GM23338 (cell line): ENCODE results near the gene AGPAT4. TPM values are rescaled to one million over a fixed set of nuclear protein-coding genes. Genes with fewer than 3 reads are reported as not detected.

Experiments used
- ATAC-seq: fragments of 200-7000 bp; cut with Tn5 transposase; 3 replicates; pipeline ENCODE4 v1.9.1; 2020
- DNase-seq: peaks from one replicate; pipeline ENCODE4 v3.0.0-alpha.2; 2015; ENCODE audit warnings: low spot score
- H2AFZ ChIP-seq: fragments of 200-600 bp; sonication (generic); 2 replicates; pipeline ENCODE4 v1.8.0; 2016; ENCODE audit warnings: antibody characterized with exemption, mild to moderate bottlenecking, moderate library complexity
- H3F3A ChIP-seq: fragments of 200-600 bp; sonication (generic); replicated peaks from 2 replicates; pipeline ENCODE4 v1.8.0; 2017; ENCODE audit warnings: antibody characterized with exemption, mixed run types, low read depth
- H3K27ac ChIP-seq: fragments of 200-600 bp; sonication (generic); 2 replicates; pipeline ENCODE4 v1.6.1; 2016; ENCODE audit warnings: low read depth
- H3K27me3 ChIP-seq: fragments of 200-600 bp; sonication (generic); 2 replicates; pipeline ENCODE4 v1.8.0; 2016; ENCODE audit warnings: mild to moderate bottlenecking, mixed run types, moderate library complexity; ENCODE audit not compliant: insufficient read depth
- H3K36me3 ChIP-seq: fragments of 200-600 bp; sonication (generic); 2 replicates; pipeline ENCODE4 v1.8.0; 2016; ENCODE audit warnings: mild to moderate bottlenecking; ENCODE audit not compliant: insufficient read depth
- H3K4me1 ChIP-seq: fragments of 200-600 bp; sonication (generic); 2 replicates; pipeline ENCODE4 v1.8.0; 2016; ENCODE audit warnings: mild to moderate bottlenecking, moderate library complexity; ENCODE audit not compliant: insufficient read depth
- H3K4me2 ChIP-seq: fragments of 200-600 bp; sonication (generic); 2 replicates; pipeline ENCODE4 v1.7.1; 2017; ENCODE audit warnings: mixed run types
- H3K4me3 ChIP-seq: fragments of 200-600 bp; sonication (generic); 2 replicates; pipeline ENCODE4 v1.6.1; 2016; ENCODE audit warnings: mixed run types
- H3K79me2 ChIP-seq: fragments of 200-600 bp; sonication (generic); replicated peaks from 2 replicates; pipeline ENCODE4 v1.8.0; 2017; ENCODE audit warnings: mild to moderate bottlenecking; ENCODE audit not compliant: insufficient read depth
- H3K9me2 ChIP-seq: fragments of 200-600 bp; sonication (generic); 2 replicates; pipeline ENCODE4 v1.8.0; 2017; ENCODE audit not compliant: insufficient read depth
- H4K20me1 ChIP-seq: fragments of 200-600 bp; sonication (generic); replicated peaks from 2 replicates; pipeline ENCODE4 v1.8.0; 2017; ENCODE audit warnings: mild to moderate bottlenecking; ENCODE audit not compliant: insufficient read depth
- H3K27ac Mint-ChIP-seq: 2 replicates; pipeline ENCODE4 v1.8.0; 2020; ENCODE audit warnings: inconsistent platforms, mild to moderate bottlenecking, moderate library complexity, mixed read lengths
- H3K27me3 Mint-ChIP-seq: 3 replicates; pipeline ENCODE4 v1.8.0; 2022; ENCODE audit warnings: low read depth, mild to moderate bottlenecking, moderate library complexity, mixed read lengths, inconsistent platforms; ENCODE audit not compliant: insufficient read depth, poor library complexity
- H3K36me3 Mint-ChIP-seq: 3 replicates; pipeline ENCODE4 v1.8.0; 2021; ENCODE audit warnings: low read depth, mild to moderate bottlenecking, inconsistent platforms, moderate library complexity, mixed read lengths
- H3K4me1 Mint-ChIP-seq: 3 replicates; pipeline ENCODE4 v1.8.0; 2020; ENCODE audit warnings: mild to moderate bottlenecking, inconsistent platforms, mixed read lengths
- H3K4me3 Mint-ChIP-seq: 3 replicates; pipeline ENCODE4 v1.8.0; 2021; ENCODE audit warnings: moderate library complexity, mild to moderate bottlenecking, inconsistent platforms, mixed read lengths
- H3K9me3 Mint-ChIP-seq: 3 replicates; pipeline ENCODE4 v1.8.0; 2020; ENCODE audit warnings: moderate library complexity, mild to moderate bottlenecking, inconsistent platforms, mixed read lengths
- EZH2 ChIP-seq: fragments of 200-600 bp; sonication (generic); IDR thresholded peaks from one replicate; pipeline ENCODE4 v1.8.0; 2017; ENCODE audit warnings: antibody characterized with exemption, mild to moderate bottlenecking, low read depth; ENCODE audit not compliant: unreplicated experiment
- EZH2phosphoT487 ChIP-seq: fragments of 200-600 bp; sonication (generic); IDR thresholded peaks from one replicate; pipeline ENCODE4 v1.8.1; 2018; ENCODE audit warnings: antibody characterized with exemption; ENCODE audit not compliant: unreplicated experiment
- JUNB ChIP-seq: IDR thresholded peaks from one replicate; pipeline ENCODE4 v1.6.1; 2016; ENCODE audit warnings: antibody characterized with exemption; ENCODE audit not compliant: unreplicated experiment
- POLR2AphosphoS5 ChIP-seq: IDR thresholded peaks from 2 replicates; pipeline ENCODE4 v1.6.1; 2016; ENCODE audit warnings: antibody characterized with exemption, low read depth
- REST ChIP-seq: IDR thresholded peaks from one replicate; pipeline ENCODE4 v1.6.1; 2018; ENCODE audit warnings: antibody characterized with exemption; ENCODE audit not compliant: unreplicated experiment
- ZNF331 ChIP-seq: fragments of 250-450 bp; sonication (Bioruptor Pico); IDR thresholded peaks from 2 replicates; pipeline ENCODE4 v1.5.0; 2020; ENCODE audit warnings: low read depth, mild to moderate bottlenecking, moderate library complexity
- polyA plus RNA-seq: library from polyadenylated mRNA; unstranded; fragments of >200 nt; fragmentation: Nextera tagmentation; extraction: Ambion mirVana; gene quantifications from 2 replicates; pipeline ENCODE4 v1.2.1, GENCODE V29; 2016
- total RNA-seq: library from RNA; depleted of rRNA; stranded (reverse); fragments of >200 nt; shearing (Covaris generic); gene quantifications from 2 replicates; pipeline ENCODE4 v1.2.3, GENCODE V29; 2014
- TF ChIP-seq, protein P1 (sequence below): IDR thresholded peaks from 2 replicates; pipeline ENCODE4 v1.6.1; 2016; ENCODE audit warnings: antibody characterized with exemption
- TF ChIP-seq, protein P2 (sequence below): fragments of 250-450 bp; sonication (Bioruptor Pico); IDR thresholded peaks from 2 replicates; pipeline ENCODE4 v1.5.0; 2020; ENCODE audit warnings: mild to moderate bottlenecking, moderate library complexity
- TF ChIP-seq, protein P3 (sequence below), 2 experiments: fragments of 200-600 bp in 1 of 2; sonication (generic) in 1 of 2; conservative IDR thresholded peaks; 2 replicates each; pipeline versions ENCODE4 v1.5.1 to v1.6.1; 2016 to 2017; ENCODE audit warnings: antibody characterized with exemption in 2 of 2, low read depth in 2 of 2, mild to moderate bottlenecking in 2 of 2, moderate library complexity in 1 of 2

The AGPAT4 gene
- total and polyA plus RNA-seq, 2 experiments from 2014 or later: 8.9 to 19.3 TPM

DNA sequence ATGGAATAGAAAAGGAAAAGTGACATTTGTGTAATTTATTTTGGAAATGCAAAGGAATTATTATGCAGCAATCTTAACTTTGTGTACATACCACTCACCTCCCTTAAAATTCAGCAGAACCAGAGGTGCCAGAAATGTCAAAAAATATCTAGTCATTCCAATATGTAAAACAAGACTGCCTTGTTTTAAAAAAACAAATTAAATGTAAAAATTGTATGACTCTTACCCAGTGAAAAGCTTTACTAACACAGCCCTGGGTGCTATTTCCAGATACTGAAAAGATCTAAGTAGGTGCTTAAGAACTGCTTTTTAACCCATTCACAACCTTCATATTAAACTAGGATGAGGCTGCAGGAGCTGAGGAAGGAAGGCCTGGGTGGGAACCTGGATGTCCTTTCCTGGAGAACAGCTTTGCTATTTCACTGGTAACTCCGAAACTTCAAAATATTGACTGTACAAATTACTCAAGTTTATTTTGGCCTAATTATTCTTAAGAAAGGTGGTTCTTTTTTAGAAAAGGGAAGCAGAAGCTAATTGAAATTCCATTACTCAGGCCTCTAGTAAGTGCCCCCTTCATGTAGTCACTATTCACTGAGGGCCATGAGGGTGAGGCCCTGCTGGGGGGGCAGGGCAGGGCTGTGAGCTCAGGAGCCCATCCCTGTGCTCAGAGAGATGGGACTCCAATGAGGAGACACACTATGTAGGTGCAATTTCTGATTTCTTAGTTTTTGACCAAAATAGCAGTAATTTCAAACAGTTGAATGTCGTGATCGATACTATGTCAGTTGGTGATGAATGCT, 142.7 kb downstream of the AGPAT4 start (continued):
- TF ChIP-seq EZH2: no peak
- no peak for TF ChIP-seq JUNB
- TF ChIP-seq, protein P1, sequence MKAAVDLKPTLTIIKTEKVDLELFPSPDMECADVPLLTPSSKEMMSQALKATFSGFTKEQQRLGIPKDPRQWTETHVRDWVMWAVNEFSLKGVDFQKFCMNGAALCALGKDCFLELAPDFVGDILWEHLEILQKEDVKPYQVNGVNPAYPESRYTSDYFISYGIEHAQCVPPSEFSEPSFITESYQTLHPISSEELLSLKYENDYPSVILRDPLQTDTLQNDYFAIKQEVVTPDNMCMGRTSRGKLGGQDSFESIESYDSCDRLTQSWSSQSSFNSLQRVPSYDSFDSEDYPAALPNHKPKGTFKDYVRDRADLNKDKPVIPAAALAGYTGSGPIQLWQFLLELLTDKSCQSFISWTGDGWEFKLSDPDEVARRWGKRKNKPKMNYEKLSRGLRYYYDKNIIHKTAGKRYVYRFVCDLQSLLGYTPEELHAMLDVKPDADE: no peak

- no peak for ATAC-seq
- TF ChIP-seq JUNB: no peak
- TF ChIP-seq POLR2AphosphoS5: no peak
- TF ChIP-seq, protein P1: no peak
- no peak for TF ChIP-seq ZNF331 (CRISPR knock-in tag)
- TF ChIP-seq REST: no peak
- TF ChIP-seq, protein P2, sequence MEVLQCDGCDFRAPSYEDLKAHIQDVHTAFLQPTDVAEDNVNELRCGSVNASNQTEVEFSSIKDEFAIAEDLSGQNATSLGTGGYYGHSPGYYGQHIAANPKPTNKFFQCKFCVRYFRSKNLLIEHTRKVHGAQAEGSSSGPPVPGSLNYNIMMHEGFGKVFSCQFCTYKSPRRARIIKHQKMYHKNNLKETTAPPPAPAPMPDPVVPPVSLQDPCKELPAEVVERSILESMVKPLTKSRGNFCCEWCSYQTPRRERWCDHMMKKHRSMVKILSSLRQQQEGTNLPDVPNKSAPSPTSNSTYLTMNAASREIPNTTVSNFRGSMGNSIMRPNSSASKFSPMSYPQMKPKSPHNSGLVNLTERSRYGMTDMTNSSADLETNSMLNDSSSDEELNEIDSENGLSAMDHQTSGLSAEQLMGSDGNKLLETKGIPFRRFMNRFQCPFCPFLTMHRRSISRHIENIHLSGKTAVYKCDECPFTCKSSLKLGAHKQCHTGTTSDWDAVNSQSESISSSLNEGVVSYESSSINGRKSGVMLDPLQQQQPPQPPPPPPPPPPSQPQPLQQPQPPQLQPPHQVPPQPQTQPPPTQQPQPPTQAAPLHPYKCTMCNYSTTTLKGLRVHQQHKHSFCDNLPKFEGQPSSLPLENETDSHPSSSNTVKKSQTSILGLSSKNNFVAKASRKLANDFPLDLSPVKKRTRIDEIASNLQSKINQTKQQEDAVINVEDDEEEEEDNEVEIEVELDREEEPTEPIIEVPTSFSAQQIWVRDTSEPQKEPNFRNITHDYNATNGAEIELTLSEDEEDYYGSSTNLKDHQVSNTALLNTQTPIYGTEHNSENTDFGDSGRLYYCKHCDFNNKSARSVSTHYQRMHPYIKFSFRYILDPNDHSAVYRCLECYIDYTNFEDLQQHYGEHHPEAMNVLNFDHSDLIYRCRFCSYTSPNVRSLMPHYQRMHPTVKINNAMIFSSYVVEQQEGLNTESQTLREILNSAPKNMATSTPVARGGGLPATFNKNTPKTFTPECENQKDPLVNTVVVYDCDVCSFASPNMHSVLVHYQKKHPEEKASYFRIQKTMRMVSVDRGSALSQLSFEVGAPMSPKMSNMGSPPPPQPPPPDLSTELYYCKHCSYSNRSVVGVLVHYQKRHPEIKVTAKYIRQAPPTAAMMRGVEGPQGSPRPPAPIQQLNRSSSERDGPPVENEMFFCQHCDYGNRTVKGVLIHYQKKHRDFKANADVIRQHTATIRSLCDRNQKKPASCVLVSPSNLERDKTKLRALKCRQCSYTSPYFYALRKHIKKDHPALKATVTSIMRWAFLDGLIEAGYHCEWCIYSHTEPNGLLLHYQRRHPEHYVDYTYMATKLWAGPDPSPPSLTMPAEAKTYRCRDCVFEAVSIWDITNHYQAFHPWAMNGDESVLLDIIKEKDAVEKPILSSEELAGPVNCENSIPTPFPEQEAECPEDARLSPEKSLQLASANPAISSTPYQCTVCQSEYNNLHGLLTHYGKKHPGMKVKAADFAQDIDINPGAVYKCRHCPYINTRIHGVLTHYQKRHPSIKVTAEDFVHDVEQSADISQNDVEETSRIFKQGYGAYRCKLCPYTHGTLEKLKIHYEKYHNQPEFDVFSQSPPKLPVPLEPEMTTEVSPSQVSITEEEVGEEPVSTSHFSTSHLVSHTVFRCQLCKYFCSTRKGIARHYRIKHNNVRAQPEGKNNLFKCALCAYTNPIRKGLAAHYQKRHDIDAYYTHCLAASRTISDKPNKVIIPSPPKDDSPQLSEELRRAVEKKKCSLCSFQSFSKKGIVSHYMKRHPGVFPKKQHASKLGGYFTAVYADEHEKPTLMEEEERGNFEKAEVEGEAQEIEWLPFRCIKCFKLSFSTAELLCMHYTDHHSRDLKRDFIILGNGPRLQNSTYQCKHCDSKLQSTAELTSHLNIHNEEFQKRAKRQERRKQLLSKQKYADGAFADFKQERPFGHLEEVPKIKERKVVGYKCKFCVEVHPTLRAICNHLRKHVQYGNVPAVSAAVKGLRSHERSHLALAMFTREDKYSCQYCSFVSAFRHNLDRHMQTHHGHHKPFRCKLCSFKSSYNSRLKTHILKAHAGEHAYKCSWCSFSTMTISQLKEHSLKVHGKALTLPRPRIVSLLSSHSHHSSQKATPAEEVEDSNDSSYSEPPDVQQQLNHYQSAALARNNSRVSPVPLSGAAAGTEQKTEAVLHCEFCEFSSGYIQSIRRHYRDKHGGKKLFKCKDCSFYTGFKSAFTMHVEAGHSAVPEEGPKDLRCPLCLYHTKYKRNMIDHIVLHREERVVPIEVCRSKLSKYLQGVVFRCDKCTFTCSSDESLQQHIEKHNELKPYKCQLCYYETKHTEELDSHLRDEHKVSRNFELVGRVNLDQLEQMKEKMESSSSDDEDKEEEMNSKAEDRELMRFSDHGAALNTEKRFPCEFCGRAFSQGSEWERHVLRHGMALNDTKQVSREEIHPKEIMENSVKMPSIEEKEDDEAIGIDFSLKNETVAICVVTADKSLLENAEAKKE (CRISPR knock-in tag): no peak
- TF ChIP-seq, protein P3, sequence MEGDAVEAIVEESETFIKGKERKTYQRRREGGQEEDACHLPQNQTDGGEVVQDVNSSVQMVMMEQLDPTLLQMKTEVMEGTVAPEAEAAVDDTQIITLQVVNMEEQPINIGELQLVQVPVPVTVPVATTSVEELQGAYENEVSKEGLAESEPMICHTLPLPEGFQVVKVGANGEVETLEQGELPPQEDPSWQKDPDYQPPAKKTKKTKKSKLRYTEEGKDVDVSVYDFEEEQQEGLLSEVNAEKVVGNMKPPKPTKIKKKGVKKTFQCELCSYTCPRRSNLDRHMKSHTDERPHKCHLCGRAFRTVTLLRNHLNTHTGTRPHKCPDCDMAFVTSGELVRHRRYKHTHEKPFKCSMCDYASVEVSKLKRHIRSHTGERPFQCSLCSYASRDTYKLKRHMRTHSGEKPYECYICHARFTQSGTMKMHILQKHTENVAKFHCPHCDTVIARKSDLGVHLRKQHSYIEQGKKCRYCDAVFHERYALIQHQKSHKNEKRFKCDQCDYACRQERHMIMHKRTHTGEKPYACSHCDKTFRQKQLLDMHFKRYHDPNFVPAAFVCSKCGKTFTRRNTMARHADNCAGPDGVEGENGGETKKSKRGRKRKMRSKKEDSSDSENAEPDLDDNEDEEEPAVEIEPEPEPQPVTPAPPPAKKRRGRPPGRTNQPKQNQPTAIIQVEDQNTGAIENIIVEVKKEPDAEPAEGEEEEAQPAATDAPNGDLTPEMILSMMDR (conservative IDR thresholded peaks at IDR 0.05; ENCODE audit: low read depth in 2 of 2): no peak
- TF ChIP-seq EZH2: no peak
- no peak for TF ChIP-seq EZH2phosphoT487
These were observed 143.3 kb downstream of the AGPAT4 start for GRCh38 chr6:161130541-161130940.

More at GRCh38 chr6:161130541-161130940, 143.3 kb downstream of the AGPAT4 start:
- no peaks in the 10 kb centered on the region for H3K4me1 ChIP-seq
- no peaks in the 10 kb centered on the region for H3K27me3 ChIP-seq
- H3K4me3 ChIP-seq: no peak overlapping the region
- Mint-ChIP-seq H3K36me3 (peaks cover 76% of the 10 kb centered on the region), H3K4me1 (no peaks in the 10 kb centered on the region), H3K27ac (no peak overlapping the region), H3K27me3 (peaks cover 21% of the 10 kb centered on the region), H3K4me3 (no peak overlapping the region), H3K9me3 (peaks cover 40% of the 10 kb centered on the region)
- peaks cover 4% of the 10 kb centered on the region for H4K20me1 ChIP-seq
- H3K36me3 ChIP-seq: peaks cover 7% of the 10 kb centered on the region; the same call in 1 of the 2 replicates
- H3K27ac ChIP-seq: no peak overlapping the region
- no peaks in the 10 kb centered on the region for H3K9me2 ChIP-seq
- no peak overlapping the region for H2AFZ ChIP-seq
- no peak overlapping the region for H3K4me2 ChIP-seq
- H3F3A ChIP-seq: no peaks in the 10 kb centered on the region
- H3K79me2 ChIP-seq: no peaks in the 10 kb centered on the region
- no peak for DNase-seq
